Thoracic aorta (tissue), 2 donors: Measurements from ENCODE around the gene ITGBL1. TPM values are rescaled to one million over a fixed set of nuclear protein-coding genes. Genes with fewer than 3 reads are reported as not detected.

ENCODE experiments used
- ATAC-seq: fragments of 150-250 bp; one replicate; pipeline ENCODE4 v1.8.0; 2017; ENCODE audit warnings: low read depth; ENCODE audit not compliant: insufficient number of reproducible peaks, low FRiP score
- DNase-seq: peaks from one replicate; pipeline ENCODE4 v3.0.0-alpha.2; 2020; ENCODE audit warnings: low spot score
- H3K27ac ChIP-seq, 2 donors: fragments of 200-600 bp; sonication (generic); 1 replicate in 1 of 2; 2 replicates in 1 of 2; pipeline ENCODE4 v1.5.1; 2016; ENCODE audit warnings: mild to moderate bottlenecking in 2 of 2, moderate library complexity in 2 of 2
- H3K27me3 ChIP-seq: fragments of 200-600 bp; sonication (generic); replicated peaks from 2 replicates; pipeline ENCODE4 v1.6.0; 2016; ENCODE audit warnings: mild to moderate bottlenecking; ENCODE audit not compliant: insufficient read depth
- H3K36me3 ChIP-seq: fragments of 200-600 bp; sonication (generic); one replicate; pipeline ENCODE4 v1.5.1; 2016
- H3K4me1 ChIP-seq, 2 donors: fragments of 200-600 bp; sonication (generic); 1 replicate in 1 of 2; 2 replicates in 1 of 2; pipeline versions ENCODE4 v1.5.1 to v1.6.0; 2016; ENCODE audit warnings: low read depth in 2 of 2, mild to moderate bottlenecking in 1 of 2; ENCODE audit not compliant: control insufficient read depth in 1 of 2
- H3K4me3 ChIP-seq: fragments of 200-600 bp; sonication (generic); 2 replicates; pipeline ENCODE4 v1.5.1; 2016; ENCODE audit warnings: mild to moderate bottlenecking
- H3K9me3 ChIP-seq: fragments of 200-600 bp; sonication (generic); 2 replicates; pipeline ENCODE4 v1.5.1; 2016
- CTCF ChIP-seq: fragments of 200-600 bp; sonication (generic); IDR thresholded peaks from one replicate; pipeline ENCODE4 v1.5.1; 2019; ENCODE audit warnings: antibody characterized with exemption
- total RNA-seq, 2 donors: library from RNA; depleted of rRNA; stranded (reverse); fragments of >200 nt; gene quantifications; one replicate each; pipeline versions ENCODE4 v1.1.0 to v1.2.3, GENCODE V29; 2016

ITGBL1 gene
- total RNA-seq, 2 donors from 2014 or later = 179 to 224 TPM

- Histone ChIP-seq H3K4me3 (no peak overlapping the region), H3K36me3 (no peaks in the 10 kb centered on the region), H3K9me3 (no peaks in the 10 kb centered on the region), H3K27ac (no peak overlapping the region), H3K27me3 (no peaks in the 10 kb centered on the region), H3K4me1 (peaks cover 0 to 8% of the 10 kb centered on the region in 2 donors)
- no peak for ATAC-seq
- TF ChIP-seq CTCF = no peak
- DNase-seq = no peak
Observed at GRCh38 chr13:101649488-101650126, 197.1 kb downstream of the ITGBL1 start.

GRCh38 chr13:101654883-101655282, 202.4 kb downstream of the ITGBL1 start:
- no peak for TF ChIP-seq CTCF
- Histone ChIP-seq H3K4me1 (peaks cover 0 to under 1% of the 10 kb centered on the region in 2 donors), H3K27ac (no peak overlapping the region)

GRCh38 chr13:101655435-101655834, 203.0 kb downstream of the ITGBL1 start:
- no peaks in the 10 kb centered on the region for H3K9me3 ChIP-seq
- DNase-seq (no peak), ATAC-seq (no peak)
- H3K4me1 ChIP-seq = no peaks in the 10 kb centered on the region
- TF ChIP-seq CTCF = no peak
- no peak overlapping the region for H3K4me3 ChIP-seq
- H3K27ac ChIP-seq = no peak overlapping the region
- H3K27me3 ChIP-seq = no peaks in the 10 kb centered on the region
- H3K36me3 ChIP-seq = no peaks in the 10 kb centered on the region

More at GRCh38 chr13:101654883-101655282, 202.4 kb downstream of the ITGBL1 start:
- no peaks in the 10 kb centered on the region for H3K9me3 ChIP-seq
- H3K36me3 ChIP-seq = no peaks in the 10 kb centered on the region
- no peak overlapping the region for H3K4me3 ChIP-seq
- no peak for ATAC-seq
- no peak for DNase-seq
- no peaks in the 10 kb centered on the region for H3K27me3 ChIP-seq

GRCh38 chr13:101660711-101661110, 208.2 kb downstream of the ITGBL1 start:
- Histone ChIP-seq H3K27ac (no peak overlapping the region), H3K4me3 (no peak overlapping the region), H3K4me1 (peaks cover 5 to 10% of the 10 kb centered on the region in 2 donors), H3K36me3 (no peaks in the 10 kb centered on the region), H3K9me3 (no peaks in the 10 kb centered on the region), H3K27me3 (no peaks in the 10 kb centered on the region)
- ATAC-seq (no peak), DNase-seq (no peak)
- no peak for TF ChIP-seq CTCF

- Histone ChIP-seq H3K9me3 (no peaks in the 10 kb centered on the region), H3K4me1 (peaks cover 5 to 10% of the 10 kb centered on the region in 2 donors), H3K36me3 (no peaks in the 10 kb centered on the region), H3K27ac (no peak overlapping the region), H3K27me3 (no peaks in the 10 kb centered on the region), H3K4me3 (no peak overlapping the region)
- DNase-seq (no peak), ATAC-seq (no peak)
- no peak for TF ChIP-seq CTCF
Observed at GRCh38 chr13:101661839-101662238, 209.4 kb downstream of the ITGBL1 start.
